Measurements from ENCODE around the gene PPM1K.

The PPM1K gene

GRCh38 chr4:88216395-88216794 is 68.0 kb downstream of the PPM1K start:
- DNase-seq = no peak

DNA sequence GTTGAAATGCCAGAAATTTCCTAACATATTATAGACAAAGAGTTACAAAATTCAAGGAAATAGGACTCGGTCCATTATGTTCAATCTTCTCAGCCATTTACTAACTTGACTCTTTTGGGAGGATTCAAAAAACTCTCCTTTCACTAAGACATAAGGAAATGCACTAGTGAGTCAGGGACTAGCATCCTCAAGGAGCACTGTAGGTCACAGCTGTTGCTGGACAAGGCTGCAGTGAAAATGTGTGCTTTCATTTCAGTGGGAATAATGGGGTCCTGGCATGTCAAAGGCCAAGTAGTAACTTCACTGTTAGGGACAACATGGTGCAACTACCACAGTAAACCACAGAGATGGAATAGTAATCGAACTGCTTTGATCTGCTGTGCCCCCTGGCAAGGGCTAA is 69.0 kb downstream of the PPM1K start:
- no peak for DNase-seq

DNA sequence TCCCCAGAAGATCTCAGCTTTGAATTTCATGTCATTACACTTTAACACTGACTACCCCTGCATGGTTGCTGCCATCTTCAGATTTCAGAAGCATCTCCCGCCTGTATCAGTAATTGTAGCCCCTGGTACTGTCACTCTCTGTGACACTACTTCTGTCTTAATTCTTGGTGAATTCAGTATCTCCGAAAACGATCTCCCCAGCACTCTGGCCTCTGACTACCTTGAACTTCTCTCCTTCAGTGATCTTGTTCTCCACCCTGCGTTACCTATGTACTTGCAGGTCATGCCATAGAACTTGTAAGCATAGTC is 72.2 kb downstream of the PPM1K start:
- DNase-seq = no peak

GRCh38 chr4:88211473-88212252 is 72.7 kb downstream of the PPM1K start:
- peak; percentile 71 for DNase-seq

DNA sequence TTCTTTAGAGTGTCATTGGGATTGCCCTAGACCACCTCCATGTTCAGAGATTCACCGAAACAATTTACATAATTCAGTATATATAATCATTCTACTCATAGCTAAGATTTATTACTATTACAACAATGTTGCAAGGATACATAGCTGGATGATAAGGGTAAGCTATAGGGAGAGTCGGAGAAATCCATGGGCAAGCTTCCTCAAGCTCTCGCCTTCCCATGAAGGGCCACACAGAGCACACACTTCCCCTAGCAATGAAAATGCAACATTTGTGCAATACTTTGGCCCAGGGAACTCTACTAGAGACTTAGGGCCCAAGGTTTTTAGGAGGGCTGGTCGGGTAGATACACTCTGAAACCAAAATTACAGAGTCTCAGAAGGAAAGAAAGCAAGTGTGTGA is 76.2 kb downstream of the PPM1K start:
- no peak for DNase-seq
